NCI-H526 treated with DMSO at 0.1 percent for 48 hours (cell line): ENCODE results near the gene PACRG.

Source experiments
- DNase-seq: peaks from one replicate; lab custom pipeline; 2025; lab: John Stamatoyannopoulos, UW

PACRG gene

GRCh38 chr6:163200289-163200688 lies 472.5 kb downstream of the PACRG start:
- no peak for DNase-seq

- no peak for DNase-seq
Measured at GRCh38 chr6:163200694-163201093, 472.9 kb downstream of the PACRG start.

GRCh38 chr6:163201855-163202254 lies 474.1 kb downstream of the PACRG start:
- DNase-seq: no peak

GRCh38 chr6:163206196-163206595 lies 478.4 kb downstream of the PACRG start:
- no peak for DNase-seq

- DNase-seq: no peak
Measured at GRCh38 chr6:163207431-163208383, 479.9 kb downstream of the PACRG start.

- no peak for DNase-seq
Measured at GRCh38 chr6:163209005-163209404, 481.2 kb downstream of the PACRG start.

- no peak for DNase-seq
Measured at GRCh38 chr6:163212123-163212522, 484.3 kb downstream of the PACRG start.

- DNase-seq: no peak
Measured at GRCh38 chr6:163214259-163214658, 486.5 kb downstream of the PACRG start.

- no peak for DNase-seq
Measured at GRCh38 chr6:163218361-163218894, 490.7 kb downstream of the PACRG start.

GRCh38 chr6:163226181-163226835 lies 498.5 kb downstream of the PACRG start:
- DNase-seq: no peak

GRCh38 chr6:163226836-163227485 lies 499.2 kb downstream of the PACRG start:
- DNase-seq: no peak

GRCh38 chr6:163228041-163228440 lies 500.3 kb downstream of the PACRG start:
- no peak for DNase-seq

- DNase-seq: no peak
Measured at GRCh38 chr6:163229050-163229449, 501.3 kb downstream of the PACRG start.

GRCh38 chr6:163230901-163231300 lies 503.1 kb downstream of the PACRG start:
- no peak for DNase-seq

GRCh38 chr6:163231356-163232014 lies 503.7 kb downstream of the PACRG start:
- no peak for DNase-seq

- DNase-seq: no peak
Measured at GRCh38 chr6:163232015-163232523, 504.3 kb downstream of the PACRG start.

GRCh38 chr6:163232649-163233048 lies 504.9 kb downstream of the PACRG start:
- DNase-seq: no peak

- no peak for DNase-seq
Measured at GRCh38 chr6:163237110-163237509, 509.3 kb downstream of the PACRG start.

GRCh38 chr6:163239572-163240340 lies 512.0 kb downstream of the PACRG start:
- DNase-seq: no peak

- no peak for DNase-seq
Measured at GRCh38 chr6:163240556-163240955, 512.8 kb downstream of the PACRG start.

- DNase-seq: no peak
Measured at GRCh38 chr6:163241683-163242082, 513.9 kb downstream of the PACRG start.
